Glomerular visceral epithelial cell (primary cell): ENCODE measurements around the gene FOXD4L3.
"Not testable (repeated sequence)": the region's sequence is repeated elsewhere in the genome, so short reads cannot be mapped to it uniquely, and the experiment has no call there.

Experiments used
- DNase-seq: peaks from one replicate; pipeline ENCODE4 v3.0.0-alpha.2; 2016; ENCODE audit errors: extremely low spot score

Gene FOXD4L3

GRCh38 chr9:68351689-68352088, 49.0 kb downstream of the FOXD4L3 start:
- DNase-seq = not testable (repeated sequence)
